Osteoblast (primary cell): ENCODE measurements around the gene PARD3. TPM values are rescaled to one million over a fixed set of nuclear protein-coding genes. Genes with fewer than 3 reads are reported as not detected.

Experiments
- DNase-seq: peaks from one replicate; pipeline ENCODE4 v3.0.0; 2011; ENCODE audit warnings: low spot score, mixed read lengths; ENCODE audit not compliant: insufficient read length; ENCODE audit errors: missing footprints
- H2AFZ ChIP-seq: 2 replicates; pipeline ENCODE4 v1.6.0; 2011; ENCODE audit warnings: mild to moderate bottlenecking, low read length
- H3K27ac ChIP-seq: 2 replicates; pipeline ENCODE4 v1.5.1; 2011; ENCODE audit warnings: mild to moderate bottlenecking, low read depth, low read length, moderate library complexity
- H3K27me3 ChIP-seq: 2 replicates; pipeline ENCODE4 v1.6.0; 2012; ENCODE audit warnings: mild to moderate bottlenecking, control low read depth, inconsistent platforms, low read length, moderate library complexity; ENCODE audit not compliant: insufficient read depth
- H3K36me3 ChIP-seq: 2 replicates; pipeline ENCODE4 v1.5.1; 2011; ENCODE audit warnings: mild to moderate bottlenecking, low read length, control low read depth, moderate library complexity; ENCODE audit not compliant: insufficient read depth
- H3K4me1 ChIP-seq: 2 replicates; pipeline ENCODE4 v1.5.1; 2011; ENCODE audit warnings: mild to moderate bottlenecking, low read length, control low read depth, moderate library complexity; ENCODE audit not compliant: insufficient read depth
- H3K4me2 ChIP-seq: 2 replicates; pipeline ENCODE4 v1.6.0; 2011; ENCODE audit warnings: mild to moderate bottlenecking, low read length; ENCODE audit not compliant: insufficient read depth
- H3K4me3 ChIP-seq: fragments of 200-600 bp; sonication (generic); 3 replicates; pipeline ENCODE4 v1.5.1; 2012; ENCODE audit warnings: mild to moderate bottlenecking, low read length, inconsistent platforms; ENCODE audit not compliant: insufficient read depth
- H3K79me2 ChIP-seq: 2 replicates; pipeline ENCODE4 v1.6.0; 2012; ENCODE audit warnings: mild to moderate bottlenecking, low read length, control low read depth, inconsistent platforms; ENCODE audit not compliant: insufficient read depth
- H3K9me3 ChIP-seq: 2 replicates; pipeline ENCODE4 v1.5.1; 2011; ENCODE audit warnings: low read depth, low read length, control low read depth
- H4K20me1 ChIP-seq: 2 replicates; pipeline ENCODE4 v1.6.0; 2012; ENCODE audit warnings: mild to moderate bottlenecking, low read length, control low read depth; ENCODE audit not compliant: insufficient read depth
- CTCF ChIP-seq: IDR thresholded peaks from 2 replicates; pipeline ENCODE4 v1.5.1; 2011; ENCODE audit warnings: mild to moderate bottlenecking, low read depth, low read length, moderate library complexity; ENCODE audit errors: extremely low read depth
- total RNA-seq: library from RNA; depleted of rRNA; stranded (reverse); fragments of >200 nt; gene quantifications from 2 replicates; pipeline ENCODE4 v1.2.3, GENCODE V29; 2012

PARD3 gene
- total RNA-seq, 1 donor: 71.7 TPM

GRCh38 chr10:34674176-34674575 is 140.9 kb downstream of the PARD3 start:
- Histone ChIP-seq H3K27me3 (no peaks in the 10 kb centered on the region), H3K79me2 (peaks cover 11% of the 10 kb centered on the region), H3K4me2 (no peak overlapping the region)

GRCh38 chr10:34670081-34670480 is 145.0 kb downstream of the PARD3 start:
- Histone ChIP-seq H3K4me1 (peaks cover 3% of the 10 kb centered on the region), H3K36me3 (no peaks in the 10 kb centered on the region), H3K4me3 (no peak overlapping the region), H4K20me1 (peaks cover 8% of the 10 kb centered on the region), H3K27ac (no peak overlapping the region), H3K9me3 (no peaks in the 10 kb centered on the region), H3K27me3 (no peaks in the 10 kb centered on the region), H3K79me2 (peaks cover 4% of the 10 kb centered on the region), H3K4me2 (no peak overlapping the region), H2AFZ (no peak overlapping the region)
- no peak for TF ChIP-seq CTCF
- DNase-seq: no peak

More at GRCh38 chr10:34674176-34674575, 140.9 kb downstream of the PARD3 start:
- no peak for DNase-seq
- H3K4me3 ChIP-seq: no peak overlapping the region
- H3K9me3 ChIP-seq: no peaks in the 10 kb centered on the region
- no peak for TF ChIP-seq CTCF
- no peaks in the 10 kb centered on the region for H3K36me3 ChIP-seq
- H2AFZ ChIP-seq: no peak overlapping the region
- no peak overlapping the region for H3K27ac ChIP-seq
- H4K20me1 ChIP-seq: peaks cover 4% of the 10 kb centered on the region
- no peaks in the 10 kb centered on the region for H3K4me1 ChIP-seq

- no peaks in the 10 kb centered on the region for H3K27me3 ChIP-seq
- no peak overlapping the region for H3K27ac ChIP-seq
- H3K79me2 ChIP-seq: peaks cover 4% of the 10 kb centered on the region
- peaks cover 8% of the 10 kb centered on the region for H4K20me1 ChIP-seq
- no peak overlapping the region for H3K4me2 ChIP-seq
- no peaks in the 10 kb centered on the region for H3K9me3 ChIP-seq
- no peak for DNase-seq
- H3K36me3 ChIP-seq: no peaks in the 10 kb centered on the region
- H3K4me1 ChIP-seq: peaks cover 3% of the 10 kb centered on the region
- no peak overlapping the region for H3K4me3 ChIP-seq
- TF ChIP-seq CTCF: no peak
- H2AFZ ChIP-seq: no peak overlapping the region
These were observed 146.0 kb downstream of the PARD3 start for GRCh38 chr10:34669079-34669478.

GRCh38 chr10:34667177-34667576 is 147.9 kb downstream of the PARD3 start:
- Histone ChIP-seq H3K4me1 (peaks cover 9% of the 10 kb centered on the region), H3K27ac (no peak overlapping the region), H3K9me3 (no peaks in the 10 kb centered on the region), H3K4me3 (no peak overlapping the region), H3K36me3 (no peaks in the 10 kb centered on the region), H3K79me2 (peaks cover 4% of the 10 kb centered on the region), H3K27me3 (no peaks in the 10 kb centered on the region), H4K20me1 (peaks cover 8% of the 10 kb centered on the region), H3K4me2 (no peak overlapping the region), H2AFZ (no peak overlapping the region)
- no peak for DNase-seq
- no peak for TF ChIP-seq CTCF
